CD14-positive monocyte (primary cell): ENCODE results near the gene CELF2. TPM values are rescaled to one million over a fixed set of nuclear protein-coding genes. Genes with fewer than 3 reads are reported as not detected.

Experiments
- DNase-seq, 3 donors: peaks; one replicate each; pipeline ENCODE4 v3.0.0-alpha.2; 2011 to 2022
- H2AFZ ChIP-seq: 2 replicates; pipeline ENCODE4 v1.6.0; 2012; ENCODE audit warnings: mild to moderate bottlenecking, low read depth, low read length, inconsistent platforms; ENCODE audit not compliant: insufficient read depth, poor library complexity, severe bottlenecking
- H3K27ac ChIP-seq, 2 donors: 1 replicate in 1 of 2; 2 replicates in 1 of 2; pipeline ENCODE4 v1.5.1; 2012 to 2013; ENCODE audit warnings: low read length in 2 of 2, control low read depth in 1 of 2, inconsistent platforms in 1 of 2, low read depth in 1 of 2, mild to moderate bottlenecking in 1 of 2
- H3K27me3 ChIP-seq, 2 donors: one replicate each; pipeline versions ENCODE4 v1.6.0 to v1.6.1; 2011 to 2013; ENCODE audit warnings: low read length in 2 of 2; ENCODE audit not compliant: control insufficient read depth in 2 of 2, insufficient read depth in 2 of 2
- H3K36me3 ChIP-seq, 2 donors: replicated peaks in 1 of 2; 1 replicate in 1 of 2; 2 replicates in 1 of 2; pipeline versions ENCODE4 v1.5.1 to v1.6.1; 2012 to 2013; ENCODE audit warnings: low read length in 2 of 2, control low read depth in 1 of 2, inconsistent platforms in 1 of 2, mild to moderate bottlenecking in 1 of 2; ENCODE audit not compliant: insufficient read depth in 2 of 2, control insufficient read depth in 1 of 2
- H3K4me1 ChIP-seq, 2 donors: 1 replicate in 1 of 2; 2 replicates in 1 of 2; pipeline versions ENCODE4 v1.5.1 to v1.6.1; 2012 to 2013; ENCODE audit warnings: low read length in 2 of 2, control low read depth in 1 of 2, inconsistent platforms in 1 of 2, mild to moderate bottlenecking in 1 of 2, moderate library complexity in 1 of 2; ENCODE audit not compliant: insufficient read depth in 2 of 2, control insufficient read depth in 1 of 2
- H3K4me2 ChIP-seq: replicated peaks from 2 replicates; pipeline ENCODE3; 2012; ENCODE audit warnings: low read length, moderate library complexity, mild to moderate bottlenecking; ENCODE audit not compliant: poor library complexity, severe bottlenecking; ENCODE audit errors: extremely low read depth
- H3K4me3 ChIP-seq, 3 experiments: fragments of 200-600 bp in 1 of 3; sonication (generic) in 1 of 3; replicated peaks in 1 of 3; 1 replicate in 2 of 3; 2 replicates in 1 of 3; pipeline ENCODE4 v1.5.1; 2011 to 2013; ENCODE audit warnings: low read length in 3 of 3, mild to moderate bottlenecking in 3 of 3, control low read depth in 2 of 3, low read depth in 2 of 3, inconsistent platforms in 1 of 3, moderate library complexity in 1 of 3
- H3K79me2 ChIP-seq: 2 replicates; pipeline ENCODE4 v1.6.0; 2012; ENCODE audit warnings: mild to moderate bottlenecking, control low read depth, inconsistent platforms, low read length, moderate library complexity; ENCODE audit not compliant: insufficient read depth
- H3K9ac ChIP-seq: 2 replicates; pipeline ENCODE4 v1.6.0; 2017; ENCODE audit warnings: low read length, mild to moderate bottlenecking; ENCODE audit not compliant: insufficient read depth, poor library complexity, severe bottlenecking
- H3K9me3 ChIP-seq, 2 donors: replicated peaks in 1 of 2; 1 replicate in 1 of 2; 2 replicates in 1 of 2; pipeline versions ENCODE4 v1.5.1 to v1.6.1; 2012 to 2013; ENCODE audit warnings: low read length in 2 of 2, control low read depth in 1 of 2; ENCODE audit not compliant: control insufficient read depth in 1 of 2, insufficient read depth in 1 of 2
- H4K20me1 ChIP-seq: 2 replicates; pipeline ENCODE4 v1.6.0; 2012; ENCODE audit warnings: mild to moderate bottlenecking, low read length, control low read depth, moderate library complexity; ENCODE audit not compliant: insufficient read depth
- H3K27ac Mint-ChIP-seq, 7 donors: one replicate each; pipeline ENCODE4 v1.8.0; 2020; ENCODE audit warnings: mild to moderate bottlenecking in 7 of 7, mixed read lengths in 7 of 7, moderate library complexity in 6 of 7, inconsistent platforms in 2 of 7
- H3K27me3 Mint-ChIP-seq, 3 donors: one replicate each; pipeline ENCODE4 v1.8.0; 2021 to 2022; ENCODE audit warnings: low read depth in 3 of 3, mild to moderate bottlenecking in 3 of 3, mixed read lengths in 3 of 3, moderate library complexity in 3 of 3, inconsistent platforms in 1 of 3
- H3K36me3 Mint-ChIP-seq, 2 donors: one replicate each; pipeline ENCODE4 v1.8.0; 2020; ENCODE audit warnings: mixed read lengths in 2 of 2, inconsistent platforms in 1 of 2, mild to moderate bottlenecking in 1 of 2
- H3K4me1 Mint-ChIP-seq: one replicate; pipeline ENCODE4 v1.8.0; 2020; ENCODE audit warnings: mild to moderate bottlenecking, mixed read lengths
- H3K4me3 Mint-ChIP-seq, 2 donors: one replicate each; pipeline ENCODE4 v1.8.0; 2020; ENCODE audit warnings: mild to moderate bottlenecking in 2 of 2, mixed read lengths in 2 of 2, moderate library complexity in 1 of 2
- H3K9me3 Mint-ChIP-seq, 7 donors: one replicate each; pipeline ENCODE4 v1.8.0; 2020 to 2022; ENCODE audit warnings: mixed read lengths in 7 of 7, mild to moderate bottlenecking in 6 of 7, moderate library complexity in 6 of 7, inconsistent platforms in 2 of 7
- CTCF ChIP-seq: fragments of 200-600 bp; IDR thresholded peaks from one replicate; pipeline ENCODE4 v1.8.0; 2022; ENCODE audit warnings: antibody characterized with exemption, mild to moderate bottlenecking
- WGBS: methylation state at CpG from one replicate; pipeline ENCODE4 v1.1.5; 2013; ENCODE audit warnings: missing lambda C conversion rate; ENCODE audit not compliant: insufficient coverage; 5-methylcytosine and 5-hydroxymethylcytosine counted together
- intact Hi-C, 2 donors: fragments of 100-400 bp; cut with micrococcal nuclease; formaldehyde crosslinking; loops; one replicate each; pipeline versions ENCODE4 v1.15.0 to v1.15.1; 2023
- polyA plus RNA-seq, 3 donors: library from polyadenylated mRNA; depleted of rRNA in 1 of 3; unstranded in 2 of 3; stranded (reverse) in 1 of 3; fragments of 300-500 nt in 2 of 3; fragments of >200 nt in 1 of 3; fragmentation: Illumina TruSeq in 2 of 3; gene quantifications; 1 replicate in 2 of 3; 2 replicates in 1 of 3; pipeline ENCODE4 v1.2.3, GENCODE V29; 2012 to 2021

CELF2 gene
- polyA plus RNA-seq, 3 donors = 53.5 to 93.3 (median 80.5) TPM

DNA sequence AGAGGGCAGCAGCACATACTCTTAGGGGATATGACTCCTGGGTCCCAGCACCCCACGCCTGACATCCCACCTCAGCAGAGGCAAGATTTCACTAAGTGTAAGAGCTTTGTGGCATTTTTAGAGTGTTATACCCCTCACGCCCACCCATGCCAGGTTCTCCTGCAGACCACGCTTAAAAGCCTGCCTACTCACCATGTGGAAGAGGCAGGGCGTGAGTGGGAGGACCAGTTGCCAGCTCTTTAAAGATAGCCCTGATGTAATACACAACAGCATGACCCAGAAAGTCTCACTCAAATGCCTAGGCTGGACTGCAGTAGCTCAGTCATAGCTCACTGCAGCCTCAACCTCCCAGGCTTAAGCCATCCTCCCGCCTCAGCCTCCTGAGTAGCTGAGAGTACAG is 44.4 kb upstream of the CELF2 start:
- H3K36me3 ChIP-seq = no peaks in the 10 kb centered on the region
- intact Hi-C loops = no loop called here
- Mint-ChIP-seq H3K4me1 (no peaks in the 10 kb centered on the region), H3K9me3 (peaks cover 0 to 7% (median 2%) of the 10 kb centered on the region in 7 donors), H3K27me3 (peaks cover 7 to 11% (median 8%) of the 10 kb centered on the region in 3 donors), H3K27ac (no peak overlapping the region), H3K4me3 (no peak overlapping the region), H3K36me3 (no peaks in the 10 kb centered on the region)
- H3K79me2 ChIP-seq = no peaks in the 10 kb centered on the region
- no peak overlapping the region for H2AFZ ChIP-seq
- H3K4me2 ChIP-seq = no peak overlapping the region
- no peak overlapping the region for H3K9ac ChIP-seq
- H3K9me3 ChIP-seq = no peaks in the 10 kb centered on the region
- H4K20me1 ChIP-seq = no peaks in the 10 kb centered on the region
- no peaks in the 10 kb centered on the region for H3K27me3 ChIP-seq
- no peaks in the 10 kb centered on the region for H3K4me1 ChIP-seq
- no peak for TF ChIP-seq CTCF
- WGBS = 100% methylated on average over 2 of the region's 5 CpGs
- DNase-seq = no peak
- no peak overlapping the region for H3K4me3 ChIP-seq
- H3K27ac ChIP-seq = no peak overlapping the region

GRCh38 chr10:10975647-10976046 is 42.0 kb upstream of the CELF2 start:
- Histone ChIP-seq H3K36me3 (no peaks in the 10 kb centered on the region), H3K9ac (no peak overlapping the region), H3K27me3 (no peaks in the 10 kb centered on the region), H4K20me1 (no peaks in the 10 kb centered on the region), H3K4me3 (no peak overlapping the region), H3K27ac (no peak overlapping the region), H3K4me1 (no peaks in the 10 kb centered on the region), H2AFZ (no peak overlapping the region), H3K79me2 (no peaks in the 10 kb centered on the region), H3K9me3 (no peaks in the 10 kb centered on the region), H3K4me2 (no peak overlapping the region)
- Mint-ChIP-seq H3K4me3 (no peak overlapping the region), H3K4me1 (no peaks in the 10 kb centered on the region), H3K36me3 (no peaks in the 10 kb centered on the region), H3K27me3 (peaks cover 7 to 10% (median 8%) of the 10 kb centered on the region in 3 donors), H3K27ac (no peak overlapping the region), H3K9me3 (peaks cover 0 to 4% (median 2%) of the 10 kb centered on the region in 7 donors)
- intact Hi-C loops = no loop called here
- TF ChIP-seq CTCF = no peak
- no CpG with 5 or more reads among the region's 2 CpGs for WGBS
- DNase-seq = no peak
